ENCODE measurements around the gene MOB3B.

MOB3B gene

DNA sequence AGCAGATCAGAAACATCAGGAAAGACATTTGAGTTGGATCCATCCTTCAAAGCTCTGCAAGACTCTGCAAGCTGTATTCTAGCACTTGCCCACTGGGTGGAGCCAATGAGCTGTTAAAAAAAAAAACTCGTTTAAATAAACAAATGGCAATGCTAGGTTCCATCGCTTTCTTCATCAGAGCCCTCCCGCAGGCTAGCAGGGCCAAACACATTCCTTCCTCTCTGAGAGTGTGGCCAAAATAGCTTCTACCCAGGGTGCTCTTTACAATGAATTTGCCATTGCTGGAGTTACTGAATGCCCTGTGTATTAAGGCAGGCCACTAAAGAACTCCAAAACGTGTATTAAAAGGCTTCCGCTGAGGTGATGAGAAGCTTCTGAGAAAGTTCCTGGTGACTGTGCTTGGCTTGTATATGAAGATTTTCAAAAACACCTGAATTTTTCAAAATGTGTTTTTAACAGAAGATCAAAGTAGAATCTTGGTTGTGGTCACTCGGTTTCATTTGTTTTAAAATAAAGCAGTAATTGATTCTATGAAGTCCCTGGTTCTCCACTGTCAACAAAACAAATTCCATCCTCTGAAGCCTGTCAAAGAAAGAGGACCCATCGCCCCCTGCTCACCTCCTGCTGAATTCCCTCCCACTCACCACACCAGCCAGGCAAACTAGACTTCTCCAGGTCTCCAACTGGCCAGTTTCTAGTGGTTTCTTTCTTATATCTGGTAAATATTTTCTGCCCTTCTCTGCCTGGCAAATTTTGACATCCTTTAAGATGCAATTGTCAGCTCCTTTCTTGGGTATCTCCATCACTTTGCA lies 196.2 kb downstream of the MOB3B start:
- no peak for DNase-seq

DNA sequence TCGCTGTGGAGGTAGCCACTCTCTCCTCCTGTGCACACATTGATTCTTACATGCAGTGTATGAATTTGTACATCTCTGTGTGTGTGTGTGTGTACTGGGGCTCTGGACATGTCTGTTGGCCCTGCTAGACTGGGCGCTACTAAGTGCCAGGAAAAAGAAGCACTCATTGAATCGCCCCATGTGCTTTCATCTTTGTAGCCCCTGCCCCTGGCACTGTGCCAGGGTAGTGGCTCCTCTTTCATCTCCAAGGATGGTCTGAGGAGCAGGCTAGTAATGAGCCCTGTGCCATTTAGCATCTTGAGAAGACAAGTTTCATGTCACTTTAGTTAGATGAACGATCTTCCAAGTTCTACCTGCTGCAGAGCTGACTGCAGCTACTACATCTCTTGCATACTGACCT lies 198.2 kb downstream of the MOB3B start:
- no peak for DNase-seq

DNA sequence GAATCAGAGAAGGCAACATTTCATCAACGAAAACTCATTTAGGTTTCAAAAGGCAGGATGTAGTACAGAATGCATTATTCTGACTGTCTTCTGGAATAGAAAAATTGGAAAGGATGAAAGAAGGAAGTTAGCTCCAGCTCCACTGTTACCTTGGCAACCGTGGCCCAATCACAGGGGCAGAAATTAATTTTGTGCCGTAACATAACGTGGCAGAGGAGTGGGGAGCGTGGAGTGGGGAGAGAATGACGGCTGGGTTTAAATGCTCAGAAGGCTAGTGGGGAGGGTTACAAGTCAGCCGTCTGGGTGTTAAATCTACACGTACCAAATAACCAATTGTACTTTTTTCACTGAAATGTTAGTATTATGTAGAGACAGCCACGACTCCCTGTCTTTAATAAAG lies 200.3 kb downstream of the MOB3B start:
- DNase-seq: no peak

DNA sequence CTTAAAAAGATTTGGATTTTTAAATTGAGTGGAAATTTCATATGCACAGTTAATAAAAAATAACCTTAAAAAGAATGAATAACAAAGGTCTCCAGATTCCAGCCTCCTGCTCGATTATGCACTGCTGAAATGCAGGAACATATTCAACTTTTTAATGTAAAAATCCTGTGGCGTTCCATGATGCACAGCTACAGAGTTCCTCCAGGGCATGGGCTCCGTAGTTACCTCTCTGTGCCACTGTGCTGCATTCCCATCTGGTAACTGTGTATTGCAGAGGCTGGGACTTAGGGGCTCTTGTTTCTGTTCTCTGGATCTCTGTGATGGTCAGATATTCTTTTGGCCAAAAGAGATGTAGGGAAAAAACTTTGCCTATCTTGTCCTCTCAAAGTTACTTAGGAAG lies 201.1 kb downstream of the MOB3B start:
- DNase-seq: no peak

DNA sequence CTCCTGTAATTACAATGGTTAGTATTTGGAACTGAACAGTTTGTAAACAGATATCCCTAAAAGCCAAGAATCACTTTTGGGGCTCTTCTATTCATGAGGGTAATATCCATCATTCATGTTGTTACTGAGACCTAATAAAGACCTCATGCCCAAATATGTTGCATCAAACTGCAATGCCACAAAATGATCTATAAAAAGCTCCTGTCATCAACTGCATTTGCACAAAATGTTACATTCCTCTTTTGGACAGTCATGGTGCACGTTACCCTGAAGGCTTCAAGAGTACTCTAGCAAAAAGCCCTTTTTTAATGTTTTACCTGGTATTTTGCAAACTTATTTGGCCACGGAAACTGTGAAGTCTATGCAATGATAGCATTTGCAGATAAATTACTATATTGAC lies 218.4 kb downstream of the MOB3B start:
- no peak for DNase-seq

DNA sequence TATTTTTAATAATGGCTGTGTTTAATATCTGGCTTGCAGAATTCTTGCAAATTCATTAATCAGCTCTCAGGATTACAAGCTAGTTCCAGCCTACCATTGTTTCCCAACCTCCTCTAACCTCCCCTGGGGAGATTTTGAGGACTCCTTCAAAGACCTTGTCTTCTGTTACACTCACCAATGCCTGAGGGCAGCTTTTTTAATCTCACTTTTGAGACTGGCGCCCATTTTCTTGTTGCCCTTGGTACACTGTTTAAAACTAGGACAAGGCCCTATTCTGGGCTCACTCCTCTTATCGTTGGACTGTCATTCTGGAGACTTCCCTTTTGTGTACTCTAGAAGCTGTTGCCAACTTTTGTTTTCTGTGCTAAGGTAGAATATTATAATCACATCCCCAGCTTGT lies 219.0 kb downstream of the MOB3B start:
- DNase-seq: no peak

DNA sequence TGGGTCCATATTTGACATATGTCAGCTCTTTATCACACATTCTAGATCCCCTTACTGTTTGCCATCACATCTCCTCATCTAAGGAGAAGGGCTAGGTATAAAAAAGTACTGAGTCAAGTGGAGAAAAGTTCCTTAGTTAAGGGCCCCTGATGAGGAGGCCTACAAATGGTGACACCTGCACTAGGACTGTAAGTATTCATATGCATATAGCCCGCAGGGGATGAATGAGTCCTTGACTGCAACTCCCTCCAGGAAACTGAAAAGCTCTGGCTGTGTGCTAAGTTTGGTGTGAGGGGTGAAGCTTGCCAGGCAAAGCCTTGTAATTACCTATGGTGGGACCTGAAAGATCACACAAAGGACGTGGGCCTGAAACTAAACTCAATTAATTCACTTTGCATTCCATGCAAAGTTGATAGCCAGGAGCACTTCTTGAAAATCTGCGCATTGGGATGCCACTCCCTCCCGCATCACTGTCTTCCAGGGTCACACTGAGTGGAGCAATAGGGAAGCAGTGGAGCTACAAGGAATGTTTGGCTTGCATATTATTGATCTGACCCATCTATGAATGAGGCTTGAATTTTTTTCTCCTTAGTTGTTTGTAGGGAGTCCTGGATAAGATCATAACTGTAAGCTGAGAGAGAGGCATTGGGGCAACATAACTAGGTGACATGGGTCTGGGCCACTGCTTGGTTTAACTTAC lies 220.8 kb downstream of the MOB3B start:
- DNase-seq: no peak

DNA sequence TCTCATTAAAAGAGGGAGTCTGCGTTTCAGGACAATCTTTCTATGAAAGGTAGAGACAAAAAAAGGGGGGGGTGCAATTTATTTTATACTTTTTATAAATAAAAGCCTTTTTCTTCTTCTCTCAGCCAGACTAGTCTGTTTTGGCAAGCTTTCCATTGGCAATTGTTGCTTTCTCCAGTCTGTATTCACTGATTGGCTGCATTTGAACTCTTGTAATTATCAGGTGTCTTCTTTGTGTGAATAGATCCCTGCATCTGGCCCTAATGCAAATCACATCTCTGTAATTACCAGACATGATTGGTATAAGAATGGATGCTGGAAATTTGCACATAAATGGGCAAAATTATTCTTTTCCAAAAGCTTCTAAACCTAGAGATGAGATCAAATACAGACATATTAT lies 225.1 kb downstream of the MOB3B start:
- no peak for DNase-seq

DNA sequence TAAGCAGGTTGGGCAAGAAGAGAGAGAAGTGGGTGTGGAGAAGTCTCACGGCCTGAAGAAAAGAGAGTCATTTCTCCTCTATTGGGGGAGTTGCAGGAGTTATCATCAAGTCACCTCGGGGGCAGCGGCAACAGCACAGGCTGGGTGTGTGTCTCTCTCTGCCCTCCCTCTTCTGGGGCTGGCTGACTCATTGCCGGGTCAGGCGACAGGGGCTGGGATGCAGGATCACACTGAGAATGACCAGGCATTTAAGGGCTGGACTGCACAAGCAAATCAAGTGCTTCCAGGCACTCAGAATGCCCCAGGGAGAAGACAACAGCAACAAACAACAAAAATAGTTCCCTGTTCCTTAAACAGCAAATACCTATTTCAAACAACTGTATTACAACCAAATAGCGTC lies 226.4 kb downstream of the MOB3B start:
- no peak for DNase-seq

DNA sequence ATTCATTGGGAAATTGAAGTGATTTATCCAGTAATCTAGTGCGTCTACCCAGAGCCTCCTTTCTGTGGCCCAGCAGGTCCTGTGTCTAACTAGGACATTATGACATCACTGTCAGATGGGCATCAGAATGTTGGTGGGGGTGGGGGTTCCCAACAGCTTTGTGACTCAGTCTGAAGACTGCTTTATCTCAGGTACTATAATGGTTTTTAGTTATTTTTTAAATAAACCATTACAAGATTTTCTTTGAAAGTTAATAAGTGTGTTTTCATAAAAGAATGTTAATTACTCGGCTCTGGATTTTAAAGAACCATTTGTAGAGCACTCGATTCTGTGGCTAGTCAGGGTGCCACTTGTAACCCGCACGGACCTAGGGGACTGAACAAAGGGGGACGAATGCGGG lies 232.6 kb downstream of the MOB3B start, which contains the start of gene EQTN:
TSS of gene EQTN (minus strand) at position 101 of the 400 bp plus-strand sequence. CDS start at position 6, 95 bp downstream.
- no peak for DNase-seq

DNA sequence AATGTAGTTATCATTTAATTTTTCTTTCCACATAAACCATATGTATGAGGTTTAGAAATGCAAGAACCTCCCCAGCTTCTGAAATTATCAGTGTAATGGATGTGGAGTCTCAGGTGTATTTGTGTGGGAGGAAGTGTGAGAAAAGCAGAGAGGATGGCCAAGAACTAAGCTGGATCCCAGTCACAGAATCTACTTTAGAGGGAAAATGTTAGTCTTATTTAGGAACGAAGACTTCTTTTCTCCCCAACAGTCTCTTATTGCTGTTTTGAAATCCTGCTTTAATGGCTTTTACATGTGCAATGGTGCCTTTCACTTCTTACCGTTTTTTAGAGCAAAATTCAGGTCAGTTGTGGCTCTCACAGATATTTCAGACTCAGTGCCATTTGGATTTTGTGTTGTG lies 235.6 kb downstream of the MOB3B start:
- no peak for DNase-seq

DNA sequence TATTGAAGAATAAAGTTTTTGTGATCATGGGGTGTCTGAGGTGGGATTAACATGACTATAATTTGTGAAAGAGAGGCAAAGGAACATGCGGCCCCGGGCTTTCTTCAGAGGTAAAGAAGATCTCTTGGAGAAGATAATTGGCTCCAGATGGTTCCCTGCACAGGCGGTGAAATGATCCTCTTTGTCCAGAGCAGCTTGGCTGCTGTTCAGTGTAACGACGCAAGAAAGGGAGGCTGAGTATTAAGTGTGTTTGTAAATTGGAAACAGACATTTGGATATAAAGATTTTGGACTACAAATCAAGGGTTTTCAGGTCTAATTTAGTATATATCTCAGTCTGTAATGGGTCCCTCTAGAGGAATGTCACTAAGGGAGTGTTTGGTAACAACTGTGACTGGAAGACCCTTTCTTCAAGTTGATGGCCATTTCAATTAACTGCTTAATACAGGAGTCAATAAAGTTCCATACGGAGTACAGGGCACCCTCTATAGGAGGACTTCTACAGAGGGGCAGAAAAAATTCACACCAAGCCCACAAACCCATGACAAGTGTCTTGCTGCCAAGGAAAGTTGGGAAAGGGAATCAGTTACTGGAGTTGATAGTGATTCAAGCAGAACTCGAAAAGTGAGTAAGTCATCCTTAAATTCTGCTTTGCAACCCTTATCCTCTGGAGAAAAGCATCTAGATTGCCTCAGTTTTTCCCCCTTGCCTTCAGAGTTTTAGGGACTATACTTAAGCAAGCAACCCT lies 236.8 kb downstream of the MOB3B start:
- no peak for DNase-seq

DNA sequence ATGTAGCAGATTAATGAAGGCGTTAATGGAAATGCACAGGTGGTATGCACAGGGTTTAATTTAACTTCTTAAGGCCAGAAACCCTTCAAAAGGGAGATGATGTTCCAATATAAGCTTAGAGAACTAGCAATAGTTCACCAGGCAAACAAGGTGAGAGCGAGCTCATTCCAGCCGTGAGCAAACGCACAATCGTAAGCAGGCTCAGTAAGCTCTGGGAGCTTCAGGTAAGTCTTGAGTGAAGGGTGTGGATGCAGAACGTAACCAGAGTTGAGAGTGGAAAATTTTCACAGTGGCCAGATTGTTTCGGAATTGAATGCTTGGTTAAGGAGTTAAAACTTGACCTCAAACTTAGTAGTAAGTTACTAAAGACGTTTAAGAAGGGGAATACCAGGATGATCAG lies 238.3 kb downstream of the MOB3B start:
- DNase-seq: no peak

DNA sequence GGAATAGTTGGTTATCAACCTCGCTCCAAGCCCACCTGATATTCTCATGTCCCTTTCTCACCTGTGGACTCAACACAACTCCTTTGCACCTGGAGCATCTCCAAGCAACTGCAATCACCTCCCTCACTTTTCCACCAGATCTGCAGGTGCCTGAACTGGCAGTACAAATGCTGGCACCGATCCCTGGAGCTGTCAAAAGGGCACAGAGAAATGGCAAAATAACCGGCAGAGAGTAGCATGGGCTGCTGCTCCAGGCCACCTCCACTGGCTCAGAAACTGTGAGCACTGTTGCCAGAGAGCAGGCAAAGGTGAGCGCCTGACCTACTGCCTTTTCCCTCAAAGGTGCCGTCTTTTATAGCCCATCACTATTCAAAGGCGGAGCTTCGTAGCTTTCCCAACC lies 247.3 kb downstream of the MOB3B start:
- DNase-seq: no peak

DNA sequence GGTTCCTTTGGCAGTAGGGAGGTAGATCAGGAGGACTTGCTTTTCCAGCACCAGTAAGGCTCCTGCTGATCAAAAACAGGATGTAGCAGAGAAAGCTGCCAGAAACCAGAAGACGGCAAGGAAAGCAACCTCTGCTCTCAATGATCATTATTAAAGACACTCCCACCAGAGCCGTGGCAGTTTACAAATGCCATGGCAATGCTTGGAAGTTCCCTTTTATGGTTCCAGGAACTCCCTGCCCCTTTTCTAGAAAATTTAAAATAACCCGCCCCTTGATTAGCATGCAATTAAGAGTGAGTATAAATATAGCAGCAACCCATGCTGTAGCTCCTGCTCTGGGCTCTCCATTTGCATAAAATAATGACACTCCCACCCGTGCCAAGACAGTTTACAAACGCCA lies 248.8 kb downstream of the MOB3B start:
- no peak for DNase-seq

DNA sequence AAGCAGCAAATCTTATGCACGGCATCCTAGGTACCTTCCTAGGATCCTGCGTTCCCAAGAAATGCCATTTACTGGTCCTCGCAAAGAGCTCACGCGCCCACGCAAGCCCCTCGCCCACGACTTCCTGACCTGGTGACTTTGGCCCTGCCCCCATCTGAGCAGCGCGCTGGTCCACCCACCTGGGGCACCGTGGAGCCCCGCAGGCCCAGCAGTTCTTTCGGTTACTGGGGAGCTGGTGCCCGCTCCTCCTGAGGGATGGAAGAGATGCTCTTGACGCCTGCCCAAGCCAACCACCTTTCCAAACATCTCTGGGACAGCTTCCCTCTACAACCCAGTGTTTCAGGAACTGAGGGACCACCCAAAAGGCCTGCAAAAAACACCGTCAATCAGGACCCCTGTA lies 249.4 kb downstream of the MOB3B start:
- DNase-seq: no peak

DNA sequence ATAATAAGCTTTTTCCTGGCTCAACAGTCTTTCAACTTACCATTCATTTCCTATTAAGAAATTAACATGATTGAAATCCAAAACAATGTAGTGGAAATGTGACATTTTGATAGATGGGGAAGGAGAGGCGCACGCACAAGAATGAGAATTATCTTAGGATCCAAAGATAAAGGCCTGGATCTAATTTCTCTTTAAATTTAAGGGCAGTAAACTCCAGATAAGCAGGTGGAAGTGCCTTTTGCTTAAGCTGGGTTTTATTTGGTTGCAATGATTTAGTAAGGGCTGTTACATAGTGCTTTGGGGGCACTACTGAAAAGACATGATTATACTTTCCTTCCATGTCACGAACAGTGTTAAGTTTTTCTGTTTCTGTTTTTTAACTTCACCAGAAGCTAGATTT lies 250.0 kb downstream of the MOB3B start:
- no peak for DNase-seq

DNA sequence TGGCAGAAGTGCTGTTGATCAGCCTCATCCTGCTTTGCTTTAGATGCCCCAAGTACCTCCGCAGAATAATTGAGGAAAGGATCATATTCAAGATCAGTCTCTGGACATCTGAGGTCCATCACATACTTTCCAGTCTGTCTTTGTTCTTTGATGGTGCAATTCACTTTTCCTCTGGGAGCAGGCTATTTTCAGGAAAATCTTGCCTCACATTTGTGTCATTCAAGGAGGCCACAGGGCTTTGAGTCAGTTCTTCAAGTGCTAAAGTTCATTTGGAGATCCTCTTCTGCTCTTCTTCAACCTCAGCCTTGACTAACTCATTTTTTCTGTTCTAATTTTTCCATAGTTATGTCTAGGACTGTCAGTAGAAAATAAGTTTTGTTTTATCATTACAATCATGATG lies 251.2 kb downstream of the MOB3B start:
- DNase-seq: no peak

DNA sequence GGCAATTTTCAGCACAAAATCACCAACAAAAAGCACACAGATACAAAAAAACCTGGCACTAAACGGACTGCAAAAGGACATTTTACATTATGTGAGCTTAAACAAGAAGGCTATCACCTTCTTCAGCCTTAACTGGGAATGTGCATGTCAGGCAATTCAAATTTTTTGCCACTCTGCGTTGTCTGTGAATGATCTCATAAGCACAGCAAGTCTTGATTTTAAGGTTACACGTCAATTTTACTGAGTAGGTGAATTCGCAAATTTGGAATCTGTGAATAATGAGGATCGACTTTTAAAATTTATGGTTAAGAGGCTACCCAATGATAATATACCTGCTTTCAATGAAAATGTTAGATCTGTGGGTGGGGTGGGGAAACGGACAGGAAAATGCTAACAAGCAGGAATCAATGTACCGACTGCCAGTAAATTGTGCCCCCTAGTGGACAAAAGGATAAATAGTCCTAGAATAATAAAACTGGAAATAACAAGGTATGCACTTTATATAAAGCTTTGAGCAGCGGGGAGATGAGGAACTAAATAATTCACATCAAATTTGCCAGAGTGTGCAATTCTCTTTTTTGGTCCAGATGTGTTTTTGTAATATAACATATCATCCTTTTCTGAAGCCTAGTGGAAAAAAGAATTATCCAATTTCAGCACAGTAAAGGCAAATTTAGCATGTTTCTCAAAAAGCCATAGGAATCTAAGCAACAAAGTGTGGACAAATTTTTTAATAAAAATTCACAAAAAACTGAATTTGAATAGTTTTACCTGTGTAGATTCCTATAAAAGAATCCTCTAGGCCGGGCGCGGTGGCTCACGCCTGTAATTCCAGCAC lies 253.2 kb downstream of the MOB3B start:
- DNase-seq: no peak
